OCI-LY1 (cell line): ENCODE data around the gene OXSR1.

ENCODE experiments used
- EZH2 ChIP-seq: fragments of 200-600 bp; sonication (generic), shearing (Covaris generic); IDR thresholded peaks from 2 replicates; pipeline ENCODE4 v1.8.0; 2017; ENCODE audit warnings: borderline replicate concordance, mixed run types, mild to moderate bottlenecking, antibody characterized with exemption, low read length, moderate library complexity, mixed read lengths
- TF ChIP-seq, protein P1 (sequence below): fragments of 200-600 bp; sonication (generic), shearing (Covaris generic); IDR thresholded peaks from 2 replicates; pipeline ENCODE4 v1.5.1; 2017; ENCODE audit warnings: mild to moderate bottlenecking, antibody characterized with exemption, low read length, moderate library complexity, mixed read lengths

DNA sequence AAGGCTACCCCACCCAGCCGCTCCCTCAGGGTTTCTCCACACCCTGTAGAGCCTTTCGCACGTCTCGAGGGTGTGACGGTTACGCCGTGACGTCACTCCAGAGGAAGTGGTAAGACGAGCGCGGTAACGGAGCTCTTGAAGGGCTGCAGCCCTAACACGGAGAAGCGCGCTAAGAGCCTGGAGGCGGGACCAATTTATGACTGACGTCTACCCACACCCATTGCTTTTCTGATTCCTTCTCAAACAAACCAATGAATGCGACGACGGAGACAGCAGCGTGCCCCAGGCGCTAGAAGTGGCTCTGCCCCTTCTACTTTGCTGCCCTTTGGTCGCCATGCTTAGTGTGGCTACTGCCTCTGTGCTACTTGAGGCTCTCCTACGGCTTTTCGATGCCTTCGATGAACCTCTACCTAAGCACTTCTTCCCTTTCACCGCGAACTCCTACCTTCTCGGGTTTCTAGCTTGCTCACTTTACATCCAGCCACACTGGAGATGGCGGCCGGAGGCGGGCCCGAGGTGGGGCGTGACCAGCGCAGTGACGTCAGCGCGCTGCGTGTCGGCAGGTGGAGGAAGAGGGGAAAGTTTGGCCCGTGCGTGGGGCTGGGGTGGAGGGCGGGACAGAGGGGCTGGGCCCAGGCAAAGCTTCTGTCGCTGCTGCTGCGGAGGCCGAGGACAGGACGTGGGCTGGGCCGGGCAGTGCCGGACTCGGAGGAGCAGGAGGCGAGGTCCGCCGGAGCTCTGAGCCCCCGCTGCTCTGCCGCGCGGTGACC is at the start of gene OXSR1:
- TF ChIP-seq, protein P1, sequence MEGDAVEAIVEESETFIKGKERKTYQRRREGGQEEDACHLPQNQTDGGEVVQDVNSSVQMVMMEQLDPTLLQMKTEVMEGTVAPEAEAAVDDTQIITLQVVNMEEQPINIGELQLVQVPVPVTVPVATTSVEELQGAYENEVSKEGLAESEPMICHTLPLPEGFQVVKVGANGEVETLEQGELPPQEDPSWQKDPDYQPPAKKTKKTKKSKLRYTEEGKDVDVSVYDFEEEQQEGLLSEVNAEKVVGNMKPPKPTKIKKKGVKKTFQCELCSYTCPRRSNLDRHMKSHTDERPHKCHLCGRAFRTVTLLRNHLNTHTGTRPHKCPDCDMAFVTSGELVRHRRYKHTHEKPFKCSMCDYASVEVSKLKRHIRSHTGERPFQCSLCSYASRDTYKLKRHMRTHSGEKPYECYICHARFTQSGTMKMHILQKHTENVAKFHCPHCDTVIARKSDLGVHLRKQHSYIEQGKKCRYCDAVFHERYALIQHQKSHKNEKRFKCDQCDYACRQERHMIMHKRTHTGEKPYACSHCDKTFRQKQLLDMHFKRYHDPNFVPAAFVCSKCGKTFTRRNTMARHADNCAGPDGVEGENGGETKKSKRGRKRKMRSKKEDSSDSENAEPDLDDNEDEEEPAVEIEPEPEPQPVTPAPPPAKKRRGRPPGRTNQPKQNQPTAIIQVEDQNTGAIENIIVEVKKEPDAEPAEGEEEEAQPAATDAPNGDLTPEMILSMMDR: no peak
- TF ChIP-seq EZH2: no peak
